Right ventricle myocardium superior (tissue), 1 donor: ENCODE results near the gene IRF8. TPM values are rescaled to one million over a fixed set of nuclear protein-coding genes. Genes with fewer than 3 reads are reported as not detected.

Source experiments
- ATAC-seq: fragments of 200-7000 bp; cut with Tn5 transposase; one replicate; pipeline ENCODE4 v1.9.1; 2020; ENCODE audit warnings: mild to moderate bottlenecking; ENCODE audit not compliant: poor library complexity
- DNase-seq: peaks from one replicate; pipeline ENCODE4 v3.0.0-alpha.2; 2020
- intact Hi-C: fragments of 100-400 bp; cut with DNase I; formaldehyde crosslinking; loops from one replicate; pipeline ENCODE4 v1.11.2; 2022
- total RNA-seq: library from RNA; stranded (reverse); fragmentation: NEBNext Ultra II Directional; extraction: Animal tissue kit (Norgen Biotek cat#: 25700); gene quantifications from one replicate; pipeline ENCODE4 v1.2.1, GENCODE V29; 2021
- donor health status: DM: no; HTN: yes; CAD: no; lungs with severe emphysema.

The IRF8 gene
- total RNA-seq, 1 donor from 2014 or later = 3.0 TPM

GRCh38 chr16:85908889-85909589 lies 10.1 kb downstream of the IRF8 start:
- peak; percentile 63 for ATAC-seq
- intact Hi-C loops = no loop called here
- DNase-seq = no peak

- DNase-seq = no peak
- no peak for ATAC-seq
- intact Hi-C loops = no loop called here
These were observed 11.2 kb downstream of the IRF8 start for GRCh38 chr16:85909932-85910853.

- DNase-seq = no peak
- ATAC-seq = no peak
- intact Hi-C loops = no loop called here
These were observed 11.9 kb downstream of the IRF8 start for GRCh38 chr16:85910854-85911247.

- ATAC-seq = no peak
- intact Hi-C loops = no loop called here
- no peak for DNase-seq
These were observed 12.4 kb downstream of the IRF8 start for GRCh38 chr16:85911251-85911930.

GRCh38 chr16:85912211-85912974 lies 13.4 kb downstream of the IRF8 start:
- ATAC-seq (peak; percentile 30), DNase-seq (no peak)
- intact Hi-C loops = no loop called here

- no peak for DNase-seq
- intact Hi-C loops = no loop called here
- no peak for ATAC-seq
These were observed 14.2 kb downstream of the IRF8 start for GRCh38 chr16:85913141-85913601.

- intact Hi-C loops = no loop called here
- ATAC-seq = no peak
- DNase-seq = no peak
These were observed 14.9 kb downstream of the IRF8 start for GRCh38 chr16:85913688-85914422.

GRCh38 chr16:85914423-85914794 lies 15.4 kb downstream of the IRF8 start:
- no peak for DNase-seq
- intact Hi-C loops = no loop called here

GRCh38 chr16:85915125-85915845 lies 16.3 kb downstream of the IRF8 start:
- ATAC-seq = no peak
- intact Hi-C loops = no loop called here
- DNase-seq = no peak

More at GRCh38 chr16:85914423-85914794, 15.4 kb downstream of the IRF8 start:
- no peak for ATAC-seq

GRCh38 chr16:85916141-85916890 lies 17.4 kb downstream of the IRF8 start:
- ATAC-seq = peak; percentile 91
- intact Hi-C loops = no loop called here
- DNase-seq = peak; percentile 80

GRCh38 chr16:85917012-85917411 lies 18.1 kb downstream of the IRF8 start:
- intact Hi-C loops = no loop called here
- DNase-seq (no peak), ATAC-seq (no peak)

- no peak for DNase-seq
- intact Hi-C loops = no loop called here
- no peak for ATAC-seq
These were observed 19.0 kb downstream of the IRF8 start for GRCh38 chr16:85917959-85918358.

- DNase-seq = no peak
- ATAC-seq = no peak
- intact Hi-C loops = no loop called here
These were observed 19.5 kb downstream of the IRF8 start for GRCh38 chr16:85918436-85918835.

GRCh38 chr16:85919271-85920267 lies 20.6 kb downstream of the IRF8 start:
- intact Hi-C loops = no loop called here
- ATAC-seq (no peak), DNase-seq (no peak)

GRCh38 chr16:85921026-85921425 lies 22.1 kb downstream of the IRF8 start:
- intact Hi-C loops = no loop called here
- no peak for ATAC-seq
- no peak for DNase-seq
